HepG2 (cell line): ENCODE results near the gene FEM1C. TPM values are rescaled to one million over a fixed set of nuclear protein-coding genes. Genes with fewer than 3 reads are reported as not detected.

Experiments
- BCL6 ChIP-seq: IDR thresholded peaks from 2 replicates; pipeline ENCODE4 v1.6.1; 2016; ENCODE audit warnings: missing genetic modification reagents, missing compliant biosample characterization
- ONECUT2 ChIP-seq: sonication (generic); formaldehyde crosslinking; IDR thresholded peaks from 2 replicates; pipeline ENCODE4 v1.4.0; 2020; ENCODE audit warnings: missing genetic modification reagents
- polyA plus RNA-seq, 8 experiments: library from polyadenylated mRNA; depleted of rRNA in 3 of 8; stranded (reverse) in 7 of 8; unstranded in 1 of 8; fragments of >200 nt; fragmentation: Illumina TruSeq in 4 of 8; extraction: Trizol in 4 of 8; gene quantifications; 2 replicates each; pipeline versions ENCODE4 v1.2.1 to v1.2.3, GENCODE V29; 2011 to 2016; ENCODE audit warnings: low read depth in 4 of 8, missing spikeins in 1 of 8, mixed read lengths in 1 of 8; ENCODE audit not compliant: insufficient read depth in 1 of 8
- total RNA-seq, 5 experiments: library from RNA; depleted of rRNA; stranded (reverse); fragments of >200 nt; fragmentation: Illumina TruSeq; extraction: Trizol; gene quantifications; 2 replicates each; pipeline ENCODE4 v1.2.3, GENCODE V29; 2016; ENCODE audit warnings: low read depth in 1 of 5
- TF ChIP-seq, protein P1 (sequence below), 2 experiments: fragments of 450-650 bp in 1 of 2; sonication (generic) in 1 of 2; formaldehyde crosslinking in 1 of 2; IDR thresholded peaks; 2 replicates each; pipeline versions ENCODE4 v1.6.1 to v1.8.0; 2016 to 2022; ENCODE audit warnings: antibody characterized with exemption in 1 of 2, mild to moderate bottlenecking in 1 of 2, missing genetic modification reagents in 1 of 2

FEM1C gene
- total and polyA plus RNA-seq, 2 of the 13 experiments (the other 11 are each of a cell fraction or from before 2014, with no cell fraction given): 5.5 to 8.3 TPM

DNA sequence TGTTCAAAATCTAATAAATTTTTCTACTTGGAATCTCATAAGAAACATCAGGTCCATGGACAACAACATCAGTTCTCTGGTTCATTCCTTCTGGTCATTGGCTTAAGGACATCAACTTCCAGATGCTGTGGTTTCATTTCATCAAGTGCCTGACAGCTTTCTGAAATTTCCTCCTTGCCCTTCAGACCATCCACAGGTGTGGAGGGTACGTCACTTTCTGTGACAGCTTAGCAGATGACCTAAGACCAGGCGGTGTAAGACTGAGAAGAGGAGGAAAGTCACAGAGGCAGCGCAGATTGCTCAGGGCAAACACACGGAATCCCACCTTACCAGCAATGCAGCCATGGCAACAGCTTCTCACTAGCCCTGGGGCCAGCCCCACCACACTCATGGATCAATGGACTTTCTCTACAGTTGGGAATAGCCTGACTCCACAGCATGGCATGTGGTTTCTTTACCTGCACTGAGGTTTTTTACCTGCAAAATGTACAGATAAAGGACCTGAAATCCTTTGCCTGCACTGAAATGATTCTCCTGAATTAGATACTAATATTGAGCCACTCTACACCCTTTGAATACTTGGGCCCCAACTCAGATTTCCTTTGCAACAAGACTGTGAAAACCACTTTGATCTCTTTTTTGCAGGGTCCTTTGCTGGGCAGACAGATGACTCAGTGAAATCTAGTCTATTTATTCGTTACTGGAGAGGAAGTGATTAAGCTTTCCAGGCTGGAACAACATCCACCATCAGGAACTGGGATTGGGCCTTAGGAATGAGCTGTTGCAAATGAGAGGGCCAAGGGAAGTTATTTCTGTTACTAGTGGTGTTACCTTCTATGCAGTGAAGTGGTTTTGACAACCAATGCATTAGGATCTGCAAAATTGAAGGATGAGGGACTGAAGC, 30.8 kb upstream of the FEM1C start (continued):
- TF ChIP-seq, protein P1, sequence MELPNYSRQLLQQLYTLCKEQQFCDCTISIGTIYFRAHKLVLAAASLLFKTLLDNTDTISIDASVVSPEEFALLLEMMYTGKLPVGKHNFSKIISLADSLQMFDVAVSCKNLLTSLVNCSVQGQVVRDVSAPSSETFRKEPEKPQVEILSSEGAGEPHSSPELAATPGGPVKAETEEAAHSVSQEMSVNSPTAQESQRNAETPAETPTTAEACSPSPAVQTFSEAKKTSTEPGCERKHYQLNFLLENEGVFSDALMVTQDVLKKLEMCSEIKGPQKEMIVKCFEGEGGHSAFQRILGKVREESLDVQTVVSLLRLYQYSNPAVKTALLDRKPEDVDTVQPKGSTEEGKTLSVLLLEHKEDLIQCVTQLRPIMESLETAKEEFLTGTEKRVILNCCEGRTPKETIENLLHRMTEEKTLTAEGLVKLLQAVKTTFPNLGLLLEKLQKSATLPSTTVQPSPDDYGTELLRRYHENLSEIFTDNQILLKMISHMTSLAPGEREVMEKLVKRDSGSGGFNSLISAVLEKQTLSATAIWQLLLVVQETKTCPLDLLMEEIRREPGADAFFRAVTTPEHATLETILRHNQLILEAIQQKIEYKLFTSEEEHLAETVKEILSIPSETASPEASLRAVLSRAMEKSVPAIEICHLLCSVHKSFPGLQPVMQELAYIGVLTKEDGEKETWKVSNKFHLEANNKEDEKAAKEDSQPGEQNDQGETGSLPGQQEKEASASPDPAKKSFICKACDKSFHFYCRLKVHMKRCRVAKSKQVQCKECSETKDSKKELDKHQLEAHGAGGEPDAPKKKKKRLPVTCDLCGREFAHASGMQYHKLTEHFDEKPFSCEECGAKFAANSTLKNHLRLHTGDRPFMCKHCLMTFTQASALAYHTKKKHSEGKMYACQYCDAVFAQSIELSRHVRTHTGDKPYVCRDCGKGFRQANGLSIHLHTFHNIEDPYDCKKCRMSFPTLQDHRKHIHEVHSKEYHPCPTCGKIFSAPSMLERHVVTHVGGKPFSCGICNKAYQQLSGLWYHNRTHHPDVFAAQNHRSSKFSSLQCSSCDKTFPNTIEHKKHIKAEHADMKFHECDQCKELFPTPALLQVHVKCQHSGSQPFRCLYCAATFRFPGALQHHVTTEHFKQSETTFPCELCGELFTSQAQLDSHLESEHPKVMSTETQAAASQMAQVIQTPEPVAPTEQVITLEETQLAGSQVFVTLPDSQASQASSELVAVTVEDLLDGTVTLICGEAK (IDR thresholded peaks at IDR 0.05): no peak
- TF ChIP-seq, protein P1 (CRISPR knock-in tag; IDR thresholded peaks at IDR 0.05): no peak
- TF ChIP-seq BCL6 (CRISPR knock-in tag) (no peak), ONECUT2 (CRISPR knock-in tag) (no peak)
